ENCODE results near the gene TCF23. TPM values are rescaled to one million over a fixed set of nuclear protein-coding genes. Genes with fewer than 3 reads are reported as not detected.

TCF23 gene
- total RNA-seq, 2 donors from 2014 or later, result not detected

- Histone ChIP-seq H3K4me1 (ENCODE audit: control insufficient read depth, insufficient read depth, low read length) (no peaks in the 10 kb centered on the region), H3K4me3 (ENCODE audit: low read length) (no peak overlapping the region), H3K9ac (ENCODE audit: extremely low read depth, low read length, poor library complexity, severe bottlenecking) (no peak overlapping the region), H3K9me3 (ENCODE audit: control insufficient read depth, low read length) (no peaks in the 10 kb centered on the region), H3K36me3 (ENCODE audit: control insufficient read depth, insufficient read depth, low read length) (no peaks in the 10 kb centered on the region), H3K27me3 (ENCODE audit: control insufficient read depth, insufficient read depth, low read length, poor library complexity, severe bottlenecking) (peaks cover 6% of the 10 kb centered on the region), H3K27ac (ENCODE audit: low read depth, low read length) (no peak overlapping the region)
- Mint-ChIP-seq H3K27me3 (ENCODE audit: insufficient read depth) (peaks cover 14% of the 10 kb centered on the region), H3K4me3 (no peak overlapping the region), H3K27ac (no peak overlapping the region), H3K9me3 (no peaks in the 10 kb centered on the region), H3K4me1 (no peaks in the 10 kb centered on the region), H3K36me3 (ENCODE audit: low read depth) (no peaks in the 10 kb centered on the region)
- DNase-seq, result no peak
- TF ChIP-seq CTCF (conservative IDR thresholded peaks at IDR 0.05), result no peak
- 91 to 93% methylated on average over 2 of the region's 2 CpGs for WGBS, 2 experiments (ENCODE audit: insufficient coverage in 1 of 2, insufficient read length in 1 of 2)
Measured at GRCh38 chr2:27145682-27146081, 3.1 kb upstream of the TCF23 start.

- Mint-ChIP-seq H3K27me3 (ENCODE audit: insufficient read depth) (peaks cover 11% of the 10 kb centered on the region), H3K9me3 (no peaks in the 10 kb centered on the region), H3K36me3 (ENCODE audit: low read depth) (no peaks in the 10 kb centered on the region), H3K4me3 (no peak overlapping the region), H3K4me1 (no peaks in the 10 kb centered on the region), H3K27ac (no peak overlapping the region)
- Histone ChIP-seq H3K4me3 (ENCODE audit: low read length) (no peak overlapping the region), H3K9ac (ENCODE audit: extremely low read depth, low read length, poor library complexity, severe bottlenecking) (no peak overlapping the region), H3K9me3 (ENCODE audit: control insufficient read depth, low read length) (no peaks in the 10 kb centered on the region), H3K27me3 (ENCODE audit: control insufficient read depth, insufficient read depth, low read length, poor library complexity, severe bottlenecking) (peaks cover 6% of the 10 kb centered on the region), H3K36me3 (ENCODE audit: control insufficient read depth, insufficient read depth, low read length) (no peaks in the 10 kb centered on the region), H3K27ac (ENCODE audit: low read depth, low read length) (no peak overlapping the region), H3K4me1 (ENCODE audit: control insufficient read depth, insufficient read depth, low read length) (no peaks in the 10 kb centered on the region)
- no peak for TF ChIP-seq CTCF (conservative IDR thresholded peaks at IDR 0.05)
- 95% methylated on average over 8 of the region's 8 CpGs for WGBS, 2 experiments (ENCODE audit: insufficient coverage in 1 of 2, insufficient read length in 1 of 2)
- DNase-seq, result no peak
Measured at GRCh38 chr2:27147935-27148334, 869 bp upstream of the TCF23 start.

- Mint-ChIP-seq H3K4me3 (no peak overlapping the region), H3K4me1 (no peaks in the 10 kb centered on the region), H3K36me3 (ENCODE audit: low read depth) (no peaks in the 10 kb centered on the region), H3K9me3 (no peaks in the 10 kb centered on the region), H3K27ac (no peak overlapping the region), H3K27me3 (ENCODE audit: insufficient read depth) (peaks cover 2% of the 10 kb centered on the region)
- Histone ChIP-seq H3K4me3 (ENCODE audit: low read length) (no peak overlapping the region), H3K36me3 (ENCODE audit: control insufficient read depth, insufficient read depth, low read length) (no peaks in the 10 kb centered on the region), H3K4me1 (ENCODE audit: control insufficient read depth, insufficient read depth, low read length) (no peaks in the 10 kb centered on the region), H3K27me3 (ENCODE audit: control insufficient read depth, insufficient read depth, low read length, poor library complexity, severe bottlenecking) (no peaks in the 10 kb centered on the region), H3K27ac (ENCODE audit: low read depth, low read length) (no peak overlapping the region), H3K9ac (ENCODE audit: extremely low read depth, low read length, poor library complexity, severe bottlenecking) (no peak overlapping the region), H3K9me3 (ENCODE audit: control insufficient read depth, low read length) (no peaks in the 10 kb centered on the region)
- 93 to 97% methylated on average over 21 to 29 of the region's 29 CpGs for WGBS, 2 experiments (ENCODE audit: insufficient coverage in 1 of 2, insufficient read length in 1 of 2)
- no peak for TF ChIP-seq CTCF (conservative IDR thresholded peaks at IDR 0.05)
- DNase-seq, result no peak
Measured at GRCh38 chr2:27149570-27150405, 984 bp downstream of the TCF23 start.

Data from endodermal cell (in vitro differentiated cells).